DND-41 (cell line): ENCODE results near the gene L3MBTL4.
A peak's percentile ranks its signal among the peaks of the same experiment; 100 is the strongest.

Source experiments
- ATAC-seq: fragments of 200-7000 bp; cut with Tn5 transposase; 3 replicates; pipeline ENCODE4 v1.9.1; 2021; ENCODE audit warnings: low read depth; ENCODE audit not compliant: insufficient read depth
- DNase-seq: peaks from one replicate; pipeline ENCODE4 v3.0.0-alpha.2; 2020
- H2AFZ ChIP-seq: 2 replicates; pipeline ENCODE4 v1.6.0; 2012; ENCODE audit warnings: low read depth, low read length
- H3K27ac ChIP-seq: 2 replicates; pipeline ENCODE4 v1.5.1; 2012; ENCODE audit warnings: low read length, inconsistent platforms
- H3K27me3 ChIP-seq: fragments of 200-600 bp; sonication (generic); 2 replicates; pipeline ENCODE4 v1.6.0; 2012; ENCODE audit warnings: low read length, mild to moderate bottlenecking, inconsistent platforms; ENCODE audit not compliant: insufficient read depth, poor library complexity
- H3K36me3 ChIP-seq: 2 replicates; pipeline ENCODE4 v1.5.1; 2012; ENCODE audit warnings: low read length, inconsistent platforms; ENCODE audit not compliant: insufficient read depth
- H3K4me1 ChIP-seq: 2 replicates; pipeline ENCODE4 v1.5.1; 2012; ENCODE audit warnings: mild to moderate bottlenecking, low read length; ENCODE audit not compliant: insufficient read depth
- H3K4me2 ChIP-seq: 2 replicates; pipeline ENCODE4 v1.6.0; 2012; ENCODE audit warnings: mild to moderate bottlenecking, moderate library complexity, low read length, inconsistent platforms; ENCODE audit not compliant: insufficient read depth
- H3K4me3 ChIP-seq, 2 experiments: fragments of 200-600 bp in 1 of 2; shearing (Covaris generic) in 1 of 2; 2 replicates each; pipeline ENCODE4 v1.5.1; 2012 to 2016; ENCODE audit warnings: inconsistent platforms in 2 of 2, low read length in 2 of 2, mild to moderate bottlenecking in 2 of 2, low read depth in 1 of 2, moderate library complexity in 1 of 2
- H3K79me2 ChIP-seq: 2 replicates; pipeline ENCODE4 v1.6.0; 2012; ENCODE audit warnings: low read length, inconsistent platforms; ENCODE audit not compliant: insufficient read depth
- H3K9ac ChIP-seq: 2 replicates; pipeline ENCODE4 v1.6.0; 2012; ENCODE audit warnings: low read depth, mild to moderate bottlenecking, inconsistent platforms, low read length, moderate library complexity
- H3K9me3 ChIP-seq: 2 replicates; pipeline ENCODE4 v1.5.1; 2012; ENCODE audit warnings: low read length, moderate library complexity, mild to moderate bottlenecking, inconsistent platforms; ENCODE audit not compliant: insufficient read depth, severe bottlenecking
- H4K20me1 ChIP-seq: 2 replicates; pipeline ENCODE4 v1.6.0; 2012; ENCODE audit warnings: low read length; ENCODE audit not compliant: insufficient read depth
- EZH2 ChIP-seq: IDR thresholded peaks from 3 replicates; pipeline ENCODE4 v1.6.1; 2012; ENCODE audit warnings: borderline replicate concordance, low read depth, mild to moderate bottlenecking, moderate library complexity, low read length, inconsistent platforms; ENCODE audit not compliant: severe bottlenecking
- TF ChIP-seq, protein P1 (sequence below): IDR thresholded peaks from 2 replicates; pipeline ENCODE4 v1.5.1; 2012; ENCODE audit warnings: borderline replicate concordance, low read length, moderate library complexity, mild to moderate bottlenecking; ENCODE audit not compliant: poor library complexity, severe bottlenecking; ENCODE audit errors: extremely low read depth

The L3MBTL4 gene

DNA sequence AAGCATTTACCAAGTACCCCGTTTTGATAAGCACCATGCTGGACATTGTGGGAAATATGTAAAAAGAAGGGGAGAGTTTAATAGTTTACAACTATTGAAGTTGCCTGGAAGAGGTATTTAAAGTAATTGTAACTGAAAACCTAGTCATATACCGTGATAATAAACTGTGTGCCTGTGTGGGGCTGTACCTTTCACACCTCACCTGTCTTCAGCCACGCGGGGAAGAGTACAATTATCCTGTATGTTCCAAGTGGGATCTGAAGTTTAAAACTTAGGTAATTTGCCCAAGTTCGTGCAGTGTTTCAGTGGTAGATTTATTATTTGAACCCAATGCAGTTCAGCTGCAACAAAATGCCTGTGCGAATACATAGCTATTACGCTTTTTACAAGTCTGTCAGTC is 391.2 kb downstream of the L3MBTL4 start:
- Histone ChIP-seq H3K36me3 (no peaks in the 10 kb centered on the region), H3K4me1 (no peaks in the 10 kb centered on the region), H3K27ac (no peak overlapping the region), H3K9ac (no peak overlapping the region), H4K20me1 (no peaks in the 10 kb centered on the region), H3K4me2 (no peak overlapping the region), H3K27me3 (no peaks in the 10 kb centered on the region), H3K9me3 (no peaks in the 10 kb centered on the region), H2AFZ (no peak overlapping the region), H3K79me2 (no peaks in the 10 kb centered on the region), H3K4me3 (no peak overlapping the region)
- no peak for ATAC-seq
- no peak for DNase-seq
- TF ChIP-seq, protein P1, sequence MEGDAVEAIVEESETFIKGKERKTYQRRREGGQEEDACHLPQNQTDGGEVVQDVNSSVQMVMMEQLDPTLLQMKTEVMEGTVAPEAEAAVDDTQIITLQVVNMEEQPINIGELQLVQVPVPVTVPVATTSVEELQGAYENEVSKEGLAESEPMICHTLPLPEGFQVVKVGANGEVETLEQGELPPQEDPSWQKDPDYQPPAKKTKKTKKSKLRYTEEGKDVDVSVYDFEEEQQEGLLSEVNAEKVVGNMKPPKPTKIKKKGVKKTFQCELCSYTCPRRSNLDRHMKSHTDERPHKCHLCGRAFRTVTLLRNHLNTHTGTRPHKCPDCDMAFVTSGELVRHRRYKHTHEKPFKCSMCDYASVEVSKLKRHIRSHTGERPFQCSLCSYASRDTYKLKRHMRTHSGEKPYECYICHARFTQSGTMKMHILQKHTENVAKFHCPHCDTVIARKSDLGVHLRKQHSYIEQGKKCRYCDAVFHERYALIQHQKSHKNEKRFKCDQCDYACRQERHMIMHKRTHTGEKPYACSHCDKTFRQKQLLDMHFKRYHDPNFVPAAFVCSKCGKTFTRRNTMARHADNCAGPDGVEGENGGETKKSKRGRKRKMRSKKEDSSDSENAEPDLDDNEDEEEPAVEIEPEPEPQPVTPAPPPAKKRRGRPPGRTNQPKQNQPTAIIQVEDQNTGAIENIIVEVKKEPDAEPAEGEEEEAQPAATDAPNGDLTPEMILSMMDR = no peak
- TF ChIP-seq EZH2 = no peak

DNA sequence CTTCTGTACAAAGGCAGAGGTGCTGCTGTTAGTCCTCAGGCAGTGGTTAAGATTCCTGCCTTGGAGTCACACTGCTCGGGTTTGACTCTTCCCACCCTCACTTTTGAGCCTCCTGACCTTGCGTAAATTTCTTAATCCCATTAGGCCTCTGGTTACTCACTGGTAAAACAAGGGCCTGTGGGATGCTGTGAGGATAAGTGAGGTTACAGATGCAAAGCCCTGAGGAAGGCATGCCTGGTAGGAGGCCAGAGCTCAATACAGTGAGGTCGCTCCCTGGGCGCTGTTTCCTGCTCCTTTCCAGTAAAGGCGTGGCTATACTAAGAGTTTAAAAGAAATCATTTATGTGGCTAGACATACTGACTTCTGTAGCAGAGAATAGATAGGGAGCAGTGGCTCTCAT is 391.9 kb downstream of the L3MBTL4 start:
- H3K27ac ChIP-seq = no peak overlapping the region
- no peak for DNase-seq
- no peaks in the 10 kb centered on the region for H3K4me1 ChIP-seq
- H3K36me3 ChIP-seq = no peaks in the 10 kb centered on the region
- no peak overlapping the region for H3K9ac ChIP-seq
- no peaks in the 10 kb centered on the region for H3K9me3 ChIP-seq
- no peak for TF ChIP-seq EZH2
- TF ChIP-seq, protein P1 = no peak
- no peak for ATAC-seq
- no peaks in the 10 kb centered on the region for H3K79me2 ChIP-seq
- no peak overlapping the region for H3K4me3 ChIP-seq
- H2AFZ ChIP-seq = no peak overlapping the region
- H3K4me2 ChIP-seq = no peak overlapping the region
- no peaks in the 10 kb centered on the region for H3K27me3 ChIP-seq
- H4K20me1 ChIP-seq = no peaks in the 10 kb centered on the region

GRCh38 chr18:6022074-6022444 is 392.7 kb downstream of the L3MBTL4 start:
- Histone ChIP-seq H3K36me3 (no peaks in the 10 kb centered on the region), H3K79me2 (no peaks in the 10 kb centered on the region), H3K27me3 (no peaks in the 10 kb centered on the region), H3K4me2 (no peak overlapping the region), H3K9ac (no peak overlapping the region), H3K27ac (no peak overlapping the region), H3K4me1 (no peaks in the 10 kb centered on the region), H3K9me3 (no peaks in the 10 kb centered on the region), H3K4me3 (no peak overlapping the region), H4K20me1 (no peaks in the 10 kb centered on the region), H2AFZ (no peak overlapping the region)
- ATAC-seq = peak; percentile 27; the same call in 1 of the 3 replicates
- TF ChIP-seq EZH2 = no peak
- TF ChIP-seq, protein P1 = no peak
- DNase-seq = no peak
